Vagina (tissue), 2 donors: ENCODE data around the gene MND1.

Experiments used
- POLR2AphosphoS5 ChIP-seq, 2 donors: sonication (generic); formaldehyde crosslinking; IDR thresholded peaks; one replicate each; pipeline ENCODE4 v1.9.0; 2017; ENCODE audit warnings: antibody characterized with exemption in 2 of 2, mild to moderate bottlenecking in 2 of 2, low read depth in 1 of 2; ENCODE audit not compliant: insufficient read depth in 1 of 2
- TF ChIP-seq, protein P1 (sequence below), 3 experiments: fragments of 450-650 bp in 2 of 3; fragments of 200-600 bp in 1 of 3; sonication (generic) in 1 of 3; IDR thresholded peaks; one replicate each; pipeline ENCODE4 v1.5.1; 2017 to 2019; ENCODE audit warnings: antibody characterized with exemption in 3 of 3, mild to moderate bottlenecking in 2 of 3, moderate library complexity in 2 of 3

DNA sequence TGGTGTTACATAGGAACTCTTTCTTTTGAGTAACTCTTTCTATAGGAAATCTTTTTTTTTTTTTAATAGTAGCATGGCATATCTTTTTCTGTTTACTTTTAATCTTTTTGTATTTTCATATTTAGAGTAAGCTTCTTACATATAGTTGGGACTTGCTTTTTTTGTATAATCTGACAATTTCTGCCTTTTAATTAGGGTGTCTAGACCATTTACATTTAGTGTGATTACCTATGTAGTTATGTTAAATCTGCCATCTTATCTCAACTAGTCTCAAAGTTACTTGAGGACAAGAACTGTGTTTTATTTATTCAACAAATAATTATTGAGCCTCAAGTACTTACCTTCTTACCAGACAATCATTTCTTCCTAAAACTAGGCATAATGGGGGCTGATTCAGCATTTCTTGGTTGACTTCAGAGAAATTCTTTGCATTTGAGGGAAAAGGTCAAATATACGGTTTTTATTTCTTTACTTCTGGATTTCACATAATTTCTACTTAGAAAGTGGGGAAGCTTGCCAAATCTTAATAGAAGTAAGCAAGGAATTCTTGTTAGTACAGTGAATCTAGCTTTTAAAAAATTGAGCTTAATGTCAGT is 28.6 kb downstream of the MND1 start:
- TF ChIP-seq, protein P1, sequence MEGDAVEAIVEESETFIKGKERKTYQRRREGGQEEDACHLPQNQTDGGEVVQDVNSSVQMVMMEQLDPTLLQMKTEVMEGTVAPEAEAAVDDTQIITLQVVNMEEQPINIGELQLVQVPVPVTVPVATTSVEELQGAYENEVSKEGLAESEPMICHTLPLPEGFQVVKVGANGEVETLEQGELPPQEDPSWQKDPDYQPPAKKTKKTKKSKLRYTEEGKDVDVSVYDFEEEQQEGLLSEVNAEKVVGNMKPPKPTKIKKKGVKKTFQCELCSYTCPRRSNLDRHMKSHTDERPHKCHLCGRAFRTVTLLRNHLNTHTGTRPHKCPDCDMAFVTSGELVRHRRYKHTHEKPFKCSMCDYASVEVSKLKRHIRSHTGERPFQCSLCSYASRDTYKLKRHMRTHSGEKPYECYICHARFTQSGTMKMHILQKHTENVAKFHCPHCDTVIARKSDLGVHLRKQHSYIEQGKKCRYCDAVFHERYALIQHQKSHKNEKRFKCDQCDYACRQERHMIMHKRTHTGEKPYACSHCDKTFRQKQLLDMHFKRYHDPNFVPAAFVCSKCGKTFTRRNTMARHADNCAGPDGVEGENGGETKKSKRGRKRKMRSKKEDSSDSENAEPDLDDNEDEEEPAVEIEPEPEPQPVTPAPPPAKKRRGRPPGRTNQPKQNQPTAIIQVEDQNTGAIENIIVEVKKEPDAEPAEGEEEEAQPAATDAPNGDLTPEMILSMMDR (IDR thresholded peaks at IDR 0.05): no peak
- TF ChIP-seq POLR2AphosphoS5 (IDR thresholded peaks at IDR 0.05; ENCODE audit: insufficient read depth in 1 of 2, low read depth in 1 of 2): no peak
